GM21619 (cell line): ENCODE results near the gene TLDC2.
"Not testable (repeated sequence)": the region's sequence is repeated elsewhere in the genome, so short reads cannot be mapped to it uniquely, and the experiment has no call there.

Experiments
- ATAC-seq: cut with Tn5 transposase; IDR thresholded peaks from one replicate; pipeline ENCODE4 v1.9.1; 2021; ENCODE audit not compliant: unreplicated experiment

TLDC2 gene

DNA sequence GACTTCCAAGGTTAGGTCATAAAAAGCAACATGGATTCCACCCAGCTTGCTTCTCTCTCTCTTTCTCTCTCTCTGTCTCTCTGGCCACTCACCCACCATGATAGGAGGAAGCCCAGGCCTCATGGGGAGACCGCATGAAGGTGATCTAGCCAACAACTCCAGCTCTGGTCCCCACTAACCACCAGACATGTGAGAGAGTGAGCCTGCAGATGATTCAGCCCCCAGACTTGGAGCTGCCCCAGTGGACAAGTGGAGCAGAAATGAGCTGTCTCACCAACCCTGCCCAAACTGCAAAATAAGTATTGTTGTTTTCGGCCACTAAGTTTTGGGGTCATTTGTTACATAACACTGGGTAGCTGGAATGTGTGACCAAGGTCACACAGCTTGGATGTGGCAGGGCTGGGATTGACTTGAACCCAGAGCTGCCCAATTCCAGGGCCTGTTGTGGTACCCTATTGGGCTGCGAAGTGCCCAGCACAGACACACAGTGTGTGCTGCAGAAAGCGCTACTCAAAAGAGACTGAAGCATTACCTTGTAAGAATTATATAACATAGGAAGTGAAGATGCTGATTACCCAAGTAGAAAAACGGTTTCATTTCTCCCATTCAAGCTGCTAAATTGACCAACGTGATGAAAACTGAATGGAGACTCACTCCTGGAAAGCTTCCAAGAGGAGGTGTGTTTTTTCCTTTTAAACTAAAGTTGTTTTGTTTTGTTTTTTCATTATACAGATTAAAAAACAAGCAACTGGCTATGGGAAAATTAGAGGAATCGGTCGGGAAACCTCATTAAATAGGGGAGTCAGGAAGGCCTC, 9.1 kb upstream of the TLDC2 start:
- no peak for ATAC-seq

GRCh38 chr20:36871640-36872570, 4.0 kb upstream of the TLDC2 start:
- no peak for ATAC-seq

- ATAC-seq: no peak
Measured at GRCh38 chr20:36872852-36873251, 3.1 kb upstream of the TLDC2 start.

- ATAC-seq: no peak
Measured at GRCh38 chr20:36873498-36874189, 2.3 kb upstream of the TLDC2 start.

DNA sequence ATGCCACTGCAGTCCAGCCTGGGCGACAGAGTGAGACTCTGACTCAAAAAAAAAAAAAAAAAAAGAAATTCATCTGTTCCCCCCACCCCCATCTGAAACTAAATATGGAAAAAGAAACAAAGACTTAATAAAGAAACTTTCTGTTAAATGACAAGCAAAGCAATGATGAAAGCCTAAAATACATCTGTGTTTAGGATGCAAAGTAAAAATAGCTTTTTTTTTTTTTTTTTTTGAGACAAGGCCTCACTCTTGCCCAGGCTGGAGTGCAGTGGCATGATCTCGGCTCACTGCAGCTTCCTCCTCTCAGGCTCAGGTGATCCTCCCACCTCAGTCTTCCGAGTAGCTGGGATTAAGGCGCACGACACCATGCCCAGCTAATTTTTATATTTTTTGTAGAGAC, 845 bp upstream of the TLDC2 start:
- not testable (repeated sequence) for ATAC-seq

DNA sequence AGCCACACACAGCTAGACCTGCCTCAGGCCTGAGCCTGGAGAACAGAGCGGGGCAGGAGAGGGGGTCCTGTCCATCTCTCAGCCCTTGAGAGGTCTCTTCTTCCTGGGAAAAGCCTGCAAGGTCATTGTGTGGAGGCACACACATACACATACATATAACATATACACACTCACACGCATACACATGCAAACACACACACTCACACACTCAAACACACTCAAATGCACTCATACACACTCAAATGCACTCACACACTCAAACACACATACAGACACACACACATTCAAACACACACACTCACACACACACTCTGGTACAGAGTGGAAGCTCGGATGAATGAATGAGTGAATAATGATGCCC, 515 bp downstream of the TLDC2 start:
- ATAC-seq: no peak

GRCh38 chr20:36878941-36879340, 3.0 kb downstream of the TLDC2 start:
- ATAC-seq: no peak

DNA sequence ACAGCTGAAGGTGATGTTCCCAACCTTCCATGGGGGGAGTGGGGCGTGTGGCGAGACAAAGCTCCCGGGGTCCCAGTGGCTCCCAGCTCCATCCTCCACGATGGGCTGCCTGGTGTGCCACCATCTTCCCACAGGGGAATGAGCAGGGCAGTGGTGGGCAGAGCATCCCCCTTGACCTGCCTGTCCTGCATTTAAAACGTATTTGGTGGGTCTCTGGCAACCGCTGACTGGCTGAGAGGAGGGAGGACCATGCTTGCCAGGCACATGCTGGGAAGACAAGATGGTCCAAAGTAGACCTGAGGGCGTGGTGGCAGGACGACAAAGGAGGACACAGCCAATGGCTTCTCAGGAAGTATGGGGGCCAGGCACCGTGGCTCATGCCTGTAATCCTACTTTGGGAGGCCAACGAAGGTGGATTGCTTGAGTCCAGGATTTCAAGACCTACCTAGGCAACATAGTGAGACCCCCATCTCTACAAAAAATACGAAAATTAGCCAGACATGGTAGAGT, 4.9 kb downstream of the TLDC2 start:
- no peak for ATAC-seq

DNA sequence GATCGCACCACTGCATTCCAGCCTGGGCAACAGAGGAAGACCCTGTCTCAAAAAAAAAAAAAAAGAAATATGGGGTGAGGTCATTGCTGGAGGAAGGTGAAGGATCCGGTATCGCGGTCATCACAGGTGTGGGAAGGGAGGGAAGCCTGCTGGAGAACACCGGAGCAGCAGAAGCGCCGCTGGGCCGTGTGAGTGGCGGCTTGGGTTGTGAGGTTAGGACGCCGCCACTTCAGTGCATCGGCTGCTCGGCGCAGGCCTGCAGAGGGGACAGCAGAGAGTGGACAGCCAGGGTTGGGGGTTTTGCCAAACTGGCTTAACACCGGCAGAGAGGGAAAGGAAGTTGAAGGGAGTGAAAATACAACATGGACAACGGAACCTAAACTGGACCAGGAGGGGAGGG, 5.4 kb downstream of the TLDC2 start:
- ATAC-seq: no peak

DNA sequence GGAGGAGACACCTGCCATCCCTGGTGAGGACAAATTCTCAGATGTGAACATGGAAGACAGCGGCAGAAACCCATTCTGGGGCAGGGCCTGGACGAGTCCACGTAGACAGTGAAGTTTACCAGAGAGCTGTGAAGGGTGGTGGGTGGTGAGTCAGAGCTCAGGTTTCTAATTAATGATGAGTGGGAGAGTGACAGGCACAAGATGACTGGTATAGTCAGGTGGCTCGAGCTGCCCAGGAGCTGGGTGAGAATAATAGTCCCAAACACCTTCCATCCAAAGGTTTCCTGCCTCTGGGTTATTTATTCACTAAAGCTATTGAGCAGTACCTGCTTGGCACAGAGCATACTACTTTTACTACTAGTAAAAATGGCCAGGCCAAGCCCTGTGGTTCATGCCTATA, 6.0 kb downstream of the TLDC2 start:
- ATAC-seq: peak; percentile 57

- no peak for ATAC-seq
Measured at GRCh38 chr20:36883977-36884535, 8.1 kb downstream of the TLDC2 start.

DNA sequence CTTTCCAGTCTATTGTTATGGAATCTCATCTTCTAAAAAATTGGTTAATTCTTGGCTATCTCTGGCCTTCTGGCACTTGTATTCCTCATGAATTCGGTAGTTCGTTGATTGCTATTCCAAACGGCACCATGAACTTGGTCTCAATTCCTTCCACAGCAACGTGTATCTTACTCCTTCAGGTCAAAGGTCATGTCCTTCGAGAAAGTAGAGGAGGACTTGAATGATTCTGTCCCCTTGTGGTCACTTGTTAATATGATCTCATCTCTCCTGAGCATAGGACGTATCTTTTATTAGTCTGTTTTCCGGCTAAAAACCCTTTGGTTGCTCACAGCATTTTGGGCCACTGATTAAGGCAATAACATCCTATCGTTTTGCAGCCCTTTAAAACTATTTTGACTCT, 9.4 kb downstream of the TLDC2 start:
- no peak for ATAC-seq

- ATAC-seq: no peak
Measured at GRCh38 chr20:36886859-36887751, 11.2 kb downstream of the TLDC2 start.

DNA sequence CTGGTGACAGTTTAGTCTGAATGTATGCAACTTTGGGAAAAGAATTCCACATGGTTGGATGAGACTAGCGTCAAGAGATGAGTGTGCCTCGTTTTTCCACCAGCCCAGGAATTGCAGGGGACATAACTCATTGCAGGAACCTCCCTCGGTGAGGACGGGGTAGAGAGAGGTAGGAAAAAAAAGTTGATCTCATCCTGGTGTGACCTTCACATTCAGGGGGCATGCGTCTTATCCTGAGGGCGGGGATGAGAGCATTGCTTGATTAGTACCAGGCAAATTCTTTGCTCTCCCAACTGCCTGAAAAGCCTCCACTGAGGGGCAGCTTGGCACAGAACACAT, 11.8 kb downstream of the TLDC2 start:
- no peak for ATAC-seq

- ATAC-seq: no peak
Measured at GRCh38 chr20:36888880-36889516, 13.1 kb downstream of the TLDC2 start.

DNA sequence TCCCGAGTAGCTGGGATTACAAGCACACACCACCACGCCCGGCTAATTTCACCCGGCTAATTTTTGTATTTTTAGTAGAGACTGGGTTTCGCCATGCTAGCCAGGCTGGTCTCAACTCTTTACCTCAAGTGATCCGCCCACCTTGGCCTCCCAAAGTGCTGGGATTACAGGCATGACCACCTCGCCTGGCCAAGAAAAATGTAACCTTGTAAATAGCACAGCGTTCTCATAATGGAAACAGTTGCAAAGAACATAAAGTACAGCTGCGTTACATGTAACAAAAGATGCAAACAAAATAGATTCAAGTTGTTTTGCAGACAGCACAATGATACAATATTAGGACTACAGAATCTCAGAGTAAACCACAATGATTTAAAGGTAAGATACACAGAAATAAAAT, 14.6 kb downstream of the TLDC2 start:
- no peak for ATAC-seq

GRCh38 chr20:36891211-36891610, 15.3 kb downstream of the TLDC2 start:
- no peak for ATAC-seq

DNA sequence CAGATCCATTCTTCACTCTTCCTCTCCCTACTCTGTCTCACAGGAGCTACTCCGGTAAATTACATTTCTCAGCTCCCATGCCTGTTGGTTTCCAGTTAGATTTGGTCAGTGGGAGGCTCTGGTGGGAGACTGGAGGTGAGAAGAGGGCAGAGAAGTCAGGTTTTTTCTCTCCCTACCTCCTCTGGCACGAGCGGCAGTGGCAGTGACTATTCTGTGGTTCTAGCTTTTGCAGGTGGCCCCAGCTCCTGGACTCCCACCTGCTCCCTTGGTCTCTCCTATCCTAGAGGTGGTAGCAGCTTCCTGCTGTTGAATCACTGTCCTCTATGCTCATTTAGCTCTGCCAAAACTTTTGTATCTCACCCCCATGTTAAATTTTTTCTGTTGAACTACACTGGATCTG, 17.9 kb downstream of the TLDC2 start:
- no peak for ATAC-seq

DNA sequence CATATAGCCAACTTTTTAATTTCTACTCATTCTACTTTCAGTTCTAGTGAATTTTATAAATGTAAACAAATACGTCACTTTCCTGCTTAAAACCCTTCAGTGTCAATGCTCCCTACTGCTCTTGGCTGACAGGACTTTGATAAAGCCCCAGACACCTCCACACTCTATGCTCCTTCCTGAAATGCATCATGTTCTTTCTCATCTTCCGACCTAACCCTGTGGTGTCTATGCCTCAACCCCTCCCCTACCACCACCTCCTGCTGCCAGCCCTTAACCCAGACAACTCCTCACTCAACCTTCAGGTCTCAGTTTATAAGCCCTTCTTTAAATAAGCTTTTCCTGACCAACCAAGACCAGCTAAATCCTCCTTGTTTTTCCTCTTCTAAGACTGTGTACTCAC, 19.1 kb downstream of the TLDC2 start:
- ATAC-seq: no peak

GRCh38 chr20:36904690-36905089, 28.8 kb downstream of the TLDC2 start:
- no peak for ATAC-seq
